IPS-20b (cell line): ENCODE measurements around the gene ARL6IP6.
"Not testable (repeated sequence)": the region's sequence is repeated elsewhere in the genome, so short reads cannot be mapped to it uniquely, and the experiment has no call there.

Source experiments
- H3K27ac ChIP-seq: one replicate; pipeline ENCODE4 v1.5.1; 2013; ENCODE audit warnings: low read length
- H3K27me3 ChIP-seq: 2 replicates; pipeline ENCODE4 v1.6.1; 2013; ENCODE audit warnings: mild to moderate bottlenecking, low read length, inconsistent platforms; ENCODE audit not compliant: insufficient read depth
- H3K36me3 ChIP-seq: 2 replicates; pipeline ENCODE4 v1.6.1; 2013; ENCODE audit warnings: low read depth, mild to moderate bottlenecking, inconsistent platforms, low read length, moderate library complexity; ENCODE audit not compliant: insufficient read depth
- H3K4me1 ChIP-seq: 2 replicates; pipeline ENCODE4 v1.6.1; 2013; ENCODE audit warnings: mild to moderate bottlenecking, control low read depth, inconsistent platforms, low read length, moderate library complexity; ENCODE audit not compliant: insufficient read depth
- H3K4me3 ChIP-seq: 2 replicates; pipeline ENCODE4 v1.5.1; 2013; ENCODE audit warnings: mild to moderate bottlenecking, low read length, inconsistent platforms
- H3K9ac ChIP-seq: 2 replicates; pipeline ENCODE4 v1.6.1; 2013; ENCODE audit warnings: low read depth, mild to moderate bottlenecking, inconsistent platforms, low read length, moderate library complexity
- H3K9me3 ChIP-seq: 2 replicates; pipeline ENCODE4 v1.6.1; 2013; ENCODE audit warnings: mild to moderate bottlenecking, low read depth, low read length, inconsistent platforms; ENCODE audit not compliant: insufficient read depth

ARL6IP6 gene

DNA sequence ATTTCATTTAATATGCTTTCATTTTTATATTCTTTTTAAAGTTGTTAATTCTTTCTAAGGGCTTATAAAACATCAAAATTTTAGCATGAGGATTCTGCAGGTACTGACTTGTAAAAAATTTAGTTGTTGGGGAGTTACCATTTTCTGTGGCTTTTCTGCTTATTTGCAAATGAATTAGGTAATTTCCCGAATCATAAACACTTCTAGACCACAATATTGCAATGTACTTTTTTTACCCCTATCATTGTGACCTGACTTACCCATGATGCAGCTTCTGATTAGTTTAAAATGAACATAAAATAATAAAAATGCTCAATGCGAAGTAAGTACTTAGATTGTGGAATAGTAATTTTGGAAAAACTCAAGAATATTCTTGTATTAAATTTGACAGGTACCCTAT lies 11.4 kb downstream of the ARL6IP6 start:
- no peak overlapping the region for H3K9ac ChIP-seq
- no peaks in the 10 kb centered on the region for H3K27me3 ChIP-seq
- H3K4me1 ChIP-seq = no peaks in the 10 kb centered on the region
- H3K4me3 ChIP-seq = no peak overlapping the region
- H3K9me3 ChIP-seq = no peaks in the 10 kb centered on the region
- peaks cover 41% of the 10 kb centered on the region for H3K36me3 ChIP-seq
- H3K27ac ChIP-seq = no peak overlapping the region

DNA sequence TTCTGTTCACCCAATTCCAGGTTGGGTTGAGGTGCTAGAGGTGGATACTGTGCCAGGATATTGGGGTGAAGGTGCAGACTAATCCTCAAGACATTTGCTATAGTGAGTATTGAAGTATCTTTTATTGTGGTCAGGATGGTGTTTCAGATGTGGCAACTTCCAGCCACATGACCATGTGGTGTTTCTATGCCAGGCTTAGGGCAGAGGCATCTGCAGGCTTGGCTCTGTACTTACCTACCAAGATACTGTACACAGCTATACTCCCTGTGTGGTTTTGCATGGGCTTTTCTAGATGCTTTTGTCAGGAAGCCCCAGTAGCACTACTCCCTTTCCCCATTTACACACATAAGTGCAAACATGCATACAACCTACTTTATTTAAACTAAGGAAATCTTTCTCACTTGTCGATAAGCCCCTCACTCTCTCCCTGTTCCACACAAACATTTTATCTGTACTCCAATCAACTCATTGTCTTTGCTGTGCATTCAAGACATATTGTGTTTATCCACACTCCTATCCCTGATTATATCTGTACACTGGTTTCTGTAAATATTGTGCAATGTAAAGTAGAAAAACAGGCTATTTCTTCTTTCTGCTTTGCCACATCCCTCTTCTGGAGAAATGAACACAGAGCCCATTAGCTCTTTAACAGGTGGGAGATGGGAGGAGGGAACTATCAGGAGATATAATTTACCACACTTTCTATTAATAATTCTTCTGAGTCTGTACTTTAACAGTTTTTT lies 12.3 kb downstream of the ARL6IP6 start:
- Histone ChIP-seq H3K9ac (no peak overlapping the region), H3K27ac (no peak overlapping the region), H3K36me3 (peaks cover 41% of the 10 kb centered on the region), H3K9me3 (no peaks in the 10 kb centered on the region), H3K27me3 (no peaks in the 10 kb centered on the region), H3K4me1 (no peaks in the 10 kb centered on the region), H3K4me3 (no peak overlapping the region)

DNA sequence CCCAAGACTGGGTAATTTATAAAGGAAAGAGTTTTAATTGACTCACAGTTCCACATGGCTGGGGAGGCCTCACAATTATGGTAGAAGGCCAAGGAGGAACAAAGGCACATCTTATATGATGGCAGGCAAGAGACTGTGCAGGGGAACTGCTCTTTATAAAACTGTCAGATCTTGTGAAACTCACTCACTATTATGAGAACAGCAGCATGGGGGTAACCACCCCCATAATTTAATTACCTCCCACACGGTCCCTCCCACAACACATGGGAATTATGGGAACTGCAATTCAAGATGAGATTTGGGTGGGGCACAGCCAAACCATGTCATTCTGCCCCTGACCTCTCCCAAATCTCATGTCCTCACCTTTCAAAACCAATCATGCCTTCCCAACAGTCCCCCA lies 19.1 kb downstream of the ARL6IP6 start:
- H3K9me3 ChIP-seq, H3K27me3 ChIP-seq, H3K9ac ChIP-seq, H3K4me3 ChIP-seq, H3K4me1 ChIP-seq, H3K27ac ChIP-seq: not testable (repeated sequence)
- peaks cover 62% of the 10 kb centered on the region for H3K36me3 ChIP-seq

DNA sequence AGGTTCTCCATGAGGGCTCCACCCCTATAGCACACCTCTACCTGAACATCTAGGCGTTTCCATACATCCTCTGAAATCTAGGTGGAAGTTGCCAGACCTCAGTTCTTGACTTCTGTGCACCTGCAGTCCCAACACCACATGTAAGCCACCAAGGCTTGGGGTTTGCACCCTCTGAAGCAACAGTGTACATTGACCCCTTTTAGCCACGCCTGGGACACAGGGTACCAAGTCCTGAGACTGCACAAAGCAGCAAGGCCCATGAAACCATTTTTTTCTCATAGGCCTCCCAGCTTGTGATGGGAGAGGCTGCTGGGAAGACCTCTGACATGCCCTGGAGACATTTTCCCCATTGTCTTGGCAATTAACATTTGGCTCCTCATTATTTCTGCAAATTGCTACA lies 20.0 kb downstream of the ARL6IP6 start:
- no peak overlapping the region for H3K4me3 ChIP-seq
- H3K27ac ChIP-seq = no peak overlapping the region
- no peaks in the 10 kb centered on the region; the same call in 1 of the 2 replicates for H3K9me3 ChIP-seq
- H3K9ac ChIP-seq = no peak overlapping the region
- H3K4me1 ChIP-seq = no peaks in the 10 kb centered on the region
- H3K36me3 ChIP-seq = peaks cover 70% of the 10 kb centered on the region
- no peaks in the 10 kb centered on the region for H3K27me3 ChIP-seq

DNA sequence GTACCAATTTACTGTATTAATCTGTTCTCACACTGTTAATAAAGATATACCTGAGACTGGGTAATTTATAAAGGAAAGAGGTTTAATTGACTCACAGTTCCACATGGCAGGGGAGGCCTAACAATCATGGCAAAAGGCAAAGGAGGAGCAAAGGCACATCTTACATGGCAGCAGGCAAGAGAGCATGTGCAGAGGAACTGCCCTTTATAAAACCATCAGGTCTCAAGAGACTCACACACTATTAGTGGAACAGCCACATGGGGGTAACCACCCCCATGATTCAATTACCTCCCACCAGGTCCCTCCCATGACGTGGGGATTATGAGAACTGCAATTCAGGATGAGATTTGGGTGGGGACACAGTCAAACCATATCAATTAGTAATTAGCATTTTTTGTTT lies 21.3 kb downstream of the ARL6IP6 start:
- H3K36me3 ChIP-seq = peaks cover 70% of the 10 kb centered on the region
- not testable (repeated sequence) for H3K27ac ChIP-seq, H3K9me3 ChIP-seq, H3K9ac ChIP-seq, H3K4me3 ChIP-seq, H3K27me3 ChIP-seq, H3K4me1 ChIP-seq

DNA sequence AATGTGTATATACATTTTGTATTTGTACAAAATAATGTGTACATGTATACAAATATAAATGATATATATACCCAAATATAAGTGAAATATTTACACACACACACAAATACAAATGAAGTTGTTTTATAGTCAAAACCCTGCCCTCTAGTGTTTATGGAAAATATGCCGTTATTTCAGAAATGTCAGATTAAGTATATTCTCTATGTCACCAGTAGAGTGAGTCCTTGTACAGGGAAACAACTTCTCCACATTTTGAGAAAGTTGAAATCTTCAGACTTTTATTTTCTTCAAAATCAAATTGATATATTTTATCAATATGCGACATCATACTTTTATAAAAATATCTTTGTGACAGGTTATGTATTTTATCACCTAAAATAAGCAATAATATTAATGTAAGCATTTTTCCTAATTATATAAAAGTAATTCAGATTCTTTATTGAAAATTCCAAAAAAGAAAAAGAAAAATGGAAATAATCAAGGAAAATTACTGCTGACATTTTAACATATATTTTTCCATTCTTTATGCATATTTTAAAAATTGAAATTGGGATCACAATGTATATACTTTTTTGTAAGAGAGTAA lies 22.4 kb downstream of the ARL6IP6 start:
- Histone ChIP-seq H3K27me3 (no peaks in the 10 kb centered on the region), H3K36me3 (peaks cover 65% of the 10 kb centered on the region), H3K9ac (no peak overlapping the region)

DNA sequence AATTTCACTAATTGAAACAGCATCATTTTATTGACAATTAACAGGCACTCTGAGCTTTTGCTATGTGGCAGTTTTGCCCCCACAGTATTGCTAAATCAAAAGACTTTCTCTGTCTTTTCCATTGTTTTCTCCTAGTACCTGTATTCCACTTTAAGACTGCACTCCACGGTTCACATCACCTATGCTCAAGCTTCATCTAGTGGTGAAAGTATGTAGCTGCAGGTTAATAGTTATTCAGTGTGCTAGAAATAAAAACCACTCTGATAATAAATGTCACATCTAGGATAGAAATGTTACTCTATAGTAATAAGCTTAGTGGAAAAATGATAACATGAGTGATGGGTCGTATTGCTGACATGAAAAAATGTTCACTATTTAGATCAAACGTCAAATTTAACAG lies 24.6 kb downstream of the ARL6IP6 start:
- no peak overlapping the region for H3K9ac ChIP-seq
- H3K9me3 ChIP-seq = no peaks in the 10 kb centered on the region
- no peak overlapping the region for H3K4me3 ChIP-seq
- no peak overlapping the region for H3K27ac ChIP-seq
- H3K4me1 ChIP-seq = no peaks in the 10 kb centered on the region
- peaks cover 50% of the 10 kb centered on the region for H3K36me3 ChIP-seq
- no peaks in the 10 kb centered on the region for H3K27me3 ChIP-seq

More for the DNA sequence above, 22.4 kb downstream of the ARL6IP6 start:
- Histone ChIP-seq H3K4me3 (no peak overlapping the region), H3K27ac (no peak overlapping the region), H3K4me1 (no peaks in the 10 kb centered on the region), H3K9me3 (no peaks in the 10 kb centered on the region; the same call in 1 of the 2 replicates)

DNA sequence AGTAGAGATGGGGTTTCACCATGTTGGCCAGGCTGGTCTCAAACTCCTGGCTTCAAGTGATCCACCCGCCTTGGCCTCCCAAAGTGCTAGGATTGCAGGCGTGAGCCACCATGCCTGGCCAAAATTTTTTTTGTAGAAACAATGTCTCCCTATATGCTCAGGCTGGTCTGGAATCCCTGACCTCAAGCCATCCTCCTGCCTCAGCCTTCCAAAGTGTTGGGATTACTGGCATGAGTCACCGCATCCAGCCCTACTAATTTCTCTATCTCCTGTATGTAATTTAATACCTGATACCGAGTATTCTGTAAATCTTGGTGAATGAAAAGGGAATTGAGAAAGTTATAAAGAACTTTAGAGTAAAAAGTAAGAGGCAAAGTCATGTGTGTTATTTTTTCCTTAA lies 29.3 kb downstream of the ARL6IP6 start:
- not testable (repeated sequence) for H3K27me3 ChIP-seq, H3K9ac ChIP-seq, H3K4me3 ChIP-seq, H3K9me3 ChIP-seq, H3K27ac ChIP-seq, H3K4me1 ChIP-seq
- H3K36me3 ChIP-seq = peaks cover 52% of the 10 kb centered on the region

DNA sequence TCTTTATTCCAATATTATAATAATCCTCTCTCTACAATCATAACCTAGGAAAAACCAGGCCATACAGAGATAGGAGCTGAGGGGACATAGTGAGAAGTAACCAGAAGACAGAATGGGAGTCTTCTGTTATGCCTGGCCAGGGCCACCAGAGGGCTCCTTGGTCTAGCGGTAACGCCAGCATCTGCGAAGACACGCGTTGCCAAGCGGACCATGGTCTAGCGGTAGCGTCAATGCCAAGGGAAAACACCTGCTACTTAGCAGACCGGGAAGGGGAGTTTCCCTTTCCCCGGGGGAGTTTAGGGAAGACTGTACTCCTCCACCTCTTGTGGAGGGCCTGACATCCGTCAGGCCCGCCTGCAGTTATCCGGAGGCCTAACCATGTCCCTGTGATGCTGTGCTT lies 36.6 kb downstream of the ARL6IP6 start:
- no peaks in the 10 kb centered on the region for H3K27me3 ChIP-seq

DNA sequence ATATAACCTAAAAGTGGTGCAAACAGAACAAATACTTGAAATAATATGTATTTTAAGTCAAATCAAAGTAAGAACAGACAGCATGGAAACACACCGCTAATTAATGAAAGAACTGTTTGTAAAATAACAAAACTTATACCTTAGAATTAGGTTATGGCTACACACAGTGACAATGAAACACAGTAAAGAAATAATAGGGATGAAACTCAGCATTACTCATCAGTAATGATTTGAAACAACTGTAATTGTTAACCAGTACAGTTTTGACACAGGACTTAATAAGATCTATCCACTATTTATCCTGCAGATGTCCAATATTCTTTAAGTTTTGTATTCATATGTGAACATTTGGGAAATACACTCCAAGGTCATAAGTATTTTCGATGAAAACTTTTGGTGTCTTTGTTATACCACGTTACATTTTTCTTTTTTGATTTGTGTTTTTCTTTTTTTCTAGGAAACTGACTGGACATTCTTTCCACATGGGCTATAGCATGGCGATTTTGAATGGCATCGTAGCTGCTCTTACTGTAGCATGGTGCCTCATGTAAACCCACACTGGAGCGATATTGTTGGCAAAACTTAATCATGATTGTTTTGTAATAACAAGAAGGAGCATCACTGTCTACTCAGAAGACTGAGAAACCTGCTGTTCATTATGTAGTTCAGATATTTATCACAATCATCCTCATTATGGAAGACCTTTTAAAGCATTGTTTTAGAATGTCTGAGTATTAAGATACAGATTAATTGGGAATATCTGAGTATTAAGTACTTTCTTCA lies 41.1 kb downstream of the ARL6IP6 start:
- peaks cover 7% of the 10 kb centered on the region; the same call in 1 of the 2 replicates for H3K4me1 ChIP-seq
- no peak overlapping the region for H3K27ac ChIP-seq
- H3K36me3 ChIP-seq = peaks cover 66% of the 10 kb centered on the region
- no peak overlapping the region for H3K9ac ChIP-seq
- H3K9me3 ChIP-seq = no peaks in the 10 kb centered on the region
- H3K27me3 ChIP-seq = no peaks in the 10 kb centered on the region
- H3K4me3 ChIP-seq = no peak overlapping the region

More for the DNA sequence above, 36.6 kb downstream of the ARL6IP6 start:
- Histone ChIP-seq H3K9ac (no peak overlapping the region), H3K4me1 (no peaks in the 10 kb centered on the region; the same call in 1 of the 2 replicates), H3K27ac (no peak overlapping the region), H3K9me3 (no peaks in the 10 kb centered on the region), H3K4me3 (no peak overlapping the region), H3K36me3 (peaks cover 60% of the 10 kb centered on the region)

DNA sequence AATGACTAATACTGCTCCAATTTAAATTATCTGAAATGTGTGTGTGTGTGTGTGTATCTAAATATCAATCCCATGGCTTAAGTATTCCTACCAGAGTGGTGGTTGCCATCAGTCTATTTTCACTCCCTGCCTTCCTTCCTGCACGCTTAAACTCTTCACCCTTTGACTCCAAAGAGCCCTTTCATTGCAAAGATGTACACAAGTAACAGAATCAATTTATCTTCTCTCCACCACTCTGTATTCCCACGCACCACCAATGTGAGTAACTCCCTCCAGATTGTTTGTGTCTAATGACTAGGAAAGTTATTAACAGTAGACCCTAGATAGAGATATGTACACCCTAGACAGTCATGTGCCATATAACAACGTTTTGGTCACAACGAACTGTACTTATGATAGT lies 42.8 kb downstream of the ARL6IP6 start:
- no peak overlapping the region for H3K9ac ChIP-seq
- H3K9me3 ChIP-seq = no peaks in the 10 kb centered on the region
- H3K27me3 ChIP-seq = no peaks in the 10 kb centered on the region
- peaks cover 7% of the 10 kb centered on the region; the same call in 1 of the 2 replicates for H3K4me1 ChIP-seq
- H3K36me3 ChIP-seq = peaks cover 62% of the 10 kb centered on the region
- no peak overlapping the region for H3K4me3 ChIP-seq
- H3K27ac ChIP-seq = no peak overlapping the region

DNA sequence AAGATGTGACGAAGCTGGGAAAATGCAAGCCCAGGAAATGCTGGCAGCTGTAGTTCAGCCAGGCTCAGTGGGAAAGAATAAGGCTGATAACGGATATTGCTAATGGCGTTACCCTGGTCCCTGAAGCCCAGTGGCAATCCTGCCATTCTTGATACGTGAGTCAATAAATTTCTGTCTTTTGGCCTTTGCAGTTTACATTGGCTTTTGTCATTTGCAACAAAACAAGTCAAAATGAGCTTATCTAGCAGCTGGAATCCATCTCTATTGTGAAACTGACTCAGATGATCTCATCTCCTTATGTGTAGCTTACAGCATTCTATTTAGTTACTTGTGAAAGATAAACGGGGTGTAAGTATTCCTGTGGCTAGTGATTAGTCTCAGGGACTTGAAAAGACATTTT lies 43.8 kb downstream of the ARL6IP6 start:
- no peak overlapping the region for H3K27ac ChIP-seq
- H3K9me3 ChIP-seq = no peaks in the 10 kb centered on the region
- no peaks in the 10 kb centered on the region for H3K27me3 ChIP-seq
- no peak overlapping the region for H3K4me3 ChIP-seq
- peaks cover 7% of the 10 kb centered on the region; the same call in 1 of the 2 replicates for H3K4me1 ChIP-seq
- H3K9ac ChIP-seq = no peak overlapping the region
- peaks cover 52% of the 10 kb centered on the region for H3K36me3 ChIP-seq
